Esophagus squamous epithelium (tissue), 5 donors: Measurements from ENCODE around the gene SPACA6. TPM values are rescaled to one million over a fixed set of nuclear protein-coding genes. Genes with fewer than 3 reads are reported as not detected.
A peak's percentile ranks its signal among the peaks of the same experiment; 100 is the strongest.
"Not testable (repeated sequence)": the region's sequence is repeated elsewhere in the genome, so short reads cannot be mapped to it uniquely, and the experiment has no call there.

ENCODE experiments used
- DNase-seq: peaks from one replicate; lab custom pipeline; 2025; lab: John Stamatoyannopoulos, UW
- H3K27ac ChIP-seq, 4 donors: fragments of 200-600 bp; sonication (generic); one replicate each; pipeline ENCODE4 v1.5.1; 2016 to 2019; ENCODE audit warnings: mild to moderate bottlenecking in 1 of 4
- H3K27me3 ChIP-seq, 4 donors: fragments of 200-600 bp; sonication (generic); 1 replicate in 3 of 4; 2 replicates in 1 of 4; pipeline versions ENCODE4 v1.5.1 to v1.6.0; 2017 to 2021; ENCODE audit warnings: antibody characterized with exemption in 1 of 4
- H3K36me3 ChIP-seq, 3 donors: fragments of 200-600 bp; sonication (generic); one replicate each; pipeline ENCODE4 v1.5.1; 2016 to 2019
- H3K4me1 ChIP-seq, 3 donors: fragments of 200-600 bp; sonication (generic); one replicate each; pipeline ENCODE4 v1.5.1; 2017 to 2019
- H3K4me3 ChIP-seq, 4 donors: fragments of 200-600 bp; sonication (generic); 1 replicate in 3 of 4; 2 replicates in 1 of 4; pipeline ENCODE4 v1.5.1; 2016 to 2019; ENCODE audit warnings: mild to moderate bottlenecking in 2 of 4, moderate library complexity in 1 of 4
- H3K9me3 ChIP-seq, 3 donors: fragments of 200-600 bp; sonication (generic); one replicate each; pipeline ENCODE4 v1.5.1; 2016 to 2019
- CTCF ChIP-seq, 6 experiments: fragments of 450-650 bp in 4 of 6; fragments of 200-600 bp in 2 of 6; sonication (generic) in 2 of 6; IDR thresholded peaks; one replicate each; pipeline ENCODE4 v1.5.1; 2016 to 2019; ENCODE audit warnings: antibody characterized with exemption in 6 of 6, mild to moderate bottlenecking in 4 of 6, moderate library complexity in 4 of 6
- POLR2A ChIP-seq, 4 donors: fragments of 450-650 bp; IDR thresholded peaks; one replicate each; pipeline ENCODE4 v1.6.1; 2017; ENCODE audit warnings: antibody characterized with exemption in 4 of 4, mild to moderate bottlenecking in 4 of 4, moderate library complexity in 3 of 4
- WGBS, 2 donors: methylation state at CpG; one replicate each; pipeline ENCODE4 v1.1.5; 2018; 5-methylcytosine and 5-hydroxymethylcytosine counted together
- intact Hi-C: fragments of 100-400 bp; cut with DNase I; formaldehyde crosslinking; loops from one replicate; pipeline ENCODE4 v1.15.0; 2022
- total RNA-seq, 4 donors: library from RNA; depleted of rRNA; stranded (reverse); fragments of >200 nt; gene quantifications; one replicate each; pipeline ENCODE4 v1.1.0, GENCODE V29; 2016
- donor health status: DM: yes; HTN: yes; CAD: no.

Gene SPACA6
- total RNA-seq, 4 donors from 2014 or later: 2.8 to 7.9 (median 4.8) TPM

GRCh38 chr19:51735759-51736449, 42.8 kb downstream of the SPACA6 start:
- Histone ChIP-seq H3K36me3 (no peaks in the 10 kb centered on the region), H3K4me1 (no peaks in the 10 kb centered on the region), H3K4me3 (no peak overlapping the region), H3K9me3 (peaks cover 0 to 4% (median 0%) of the 10 kb centered on the region in 3 donors), H3K27me3 (peaks cover 0 to 58% (median 0%) of the 10 kb centered on the region in 4 donors), H3K27ac (no peak overlapping the region)
- DNase-seq: no peak
- peak in 1 of 4 donors; percentile 12 for TF ChIP-seq POLR2A (IDR thresholded peaks at IDR 0.05)
- no peak for TF ChIP-seq CTCF (IDR thresholded peaks at IDR 0.05)
- intact Hi-C loops: no loop called here
- WGBS, 2 donors: 66 to 78% methylated on average over 6 to 8 of the region's 10 CpGs

- intact Hi-C loops: no loop called here
- WGBS, 2 donors: 85 to 96% methylated on average over 3 of the region's 3 CpGs
- Histone ChIP-seq H3K36me3 (no peaks in the 10 kb centered on the region), H3K4me1 (no peaks in the 10 kb centered on the region), H3K27ac (no peak overlapping the region), H3K4me3 (no peak overlapping the region), H3K27me3 (peaks cover 0 to 55% (median 0%) of the 10 kb centered on the region in 4 donors), H3K9me3 (no peaks in the 10 kb centered on the region)
- no peak for DNase-seq
- TF ChIP-seq CTCF (IDR thresholded peaks at IDR 0.05) (no peak), POLR2A (IDR thresholded peaks at IDR 0.05) (no peak)
Observed at GRCh38 chr19:51737389-51737788, 44.3 kb downstream of the SPACA6 start.

GRCh38 chr19:51737924-51738323, 44.8 kb downstream of the SPACA6 start:
- 42 to 67% methylated on average over 2 of the region's 2 CpGs for WGBS, 2 donors
- Histone ChIP-seq H3K36me3 (no peaks in the 10 kb centered on the region), H3K9me3 (no peaks in the 10 kb centered on the region), H3K4me3 (no peak overlapping the region), H3K27ac (no peak overlapping the region), H3K27me3 (peaks cover 0 to 51% (median 0%) of the 10 kb centered on the region in 4 donors), H3K4me1 (no peaks in the 10 kb centered on the region)
- intact Hi-C loops: no loop called here
- no peak for DNase-seq
- TF ChIP-seq CTCF (IDR thresholded peaks at IDR 0.05) (no peak), POLR2A (IDR thresholded peaks at IDR 0.05) (no peak)

GRCh38 chr19:51738523-51738922, 45.4 kb downstream of the SPACA6 start:
- peaks cover 0 to 45% (median 0%) of the 10 kb centered on the region in 4 donors for H3K27me3 ChIP-seq
- DNase-seq, H3K27ac ChIP-seq, H3K4me1 ChIP-seq, intact Hi-C loops, H3K4me3 ChIP-seq, H3K9me3 ChIP-seq, H3K36me3 ChIP-seq: not testable (repeated sequence)
- WGBS, 2 donors: 83% methylated on average over 5 to 10 of the region's 10 CpGs

GRCh38 chr19:51739466-51740213, 46.5 kb downstream of the SPACA6 start:
- Histone ChIP-seq H3K4me1 (no peaks in the 10 kb centered on the region), H3K27me3 (peaks cover 0 to 37% (median 0%) of the 10 kb centered on the region in 4 donors), H3K27ac (no peak overlapping the region), H3K9me3 (no peaks in the 10 kb centered on the region), H3K4me3 (no peak overlapping the region), H3K36me3 (no peaks in the 10 kb centered on the region)
- intact Hi-C loops: no loop called here
- TF ChIP-seq CTCF (IDR thresholded peaks at IDR 0.05) (no peak), POLR2A (IDR thresholded peaks at IDR 0.05) (no peak)
- DNase-seq: no peak
- 66 to 68% methylated on average over 11 to 12 of the region's 13 CpGs for WGBS, 2 donors
